HepG2 (cell line): ENCODE measurements around the gene KLC4. TPM values are rescaled to one million over a fixed set of nuclear protein-coding genes. Genes with fewer than 3 reads are reported as not detected.
A peak's percentile ranks its signal among the peaks of the same experiment; 100 is the strongest.

Experiments used
- CENPT ChIP-seq: sonication (generic); formaldehyde crosslinking; IDR thresholded peaks from 2 replicates; pipeline ENCODE4 v1.8.0; 2022; ENCODE audit warnings: low read depth, mild to moderate bottlenecking, moderate library complexity, missing genetic modification reagents
- FOSL1 ChIP-seq: sonication (generic); formaldehyde crosslinking; IDR thresholded peaks from 2 replicates; pipeline ENCODE4 v1.9.0; 2021; ENCODE audit warnings: missing genetic modification reagents, borderline replicate concordance
- FOXJ3 ChIP-seq: sonication (generic); formaldehyde crosslinking; IDR thresholded peaks from 2 replicates; pipeline ENCODE4 v1.4.0; 2020; ENCODE audit warnings: missing genetic modification reagents, mild to moderate bottlenecking, borderline replicate concordance
- HOXA7 ChIP-seq: sonication (generic); formaldehyde crosslinking; IDR thresholded peaks from 2 replicates; pipeline ENCODE4 v1.8.1; 2022; ENCODE audit warnings: mild to moderate bottlenecking, missing genetic modification reagents, moderate library complexity
- KAT7 ChIP-seq: IDR thresholded peaks from 2 replicates; pipeline ENCODE4 v1.6.1; 2018; ENCODE audit warnings: borderline replicate concordance, missing compliant biosample characterization
- PAF1 ChIP-seq: IDR thresholded peaks from 2 replicates; pipeline ENCODE4 v1.6.1; 2016; ENCODE audit warnings: missing genetic modification reagents, missing compliant biosample characterization
- RBFOX2 ChIP-seq: fragments of 200-400 bp; formaldehyde crosslinking; IDR thresholded peaks from 2 replicates; pipeline ENCODE4 v1.6.1; 2017; ENCODE audit warnings: low read depth, mild to moderate bottlenecking, low read length
- TEAD2 ChIP-seq: sonication (generic); formaldehyde crosslinking; IDR thresholded peaks from 2 replicates; pipeline ENCODE4 v1.9.0; 2021; ENCODE audit warnings: missing genetic modification reagents
- ZNF644 ChIP-seq: IDR thresholded peaks from 2 replicates; pipeline ENCODE4 v1.6.1; 2016; ENCODE audit warnings: low read depth
- polyA plus RNA-seq, 8 experiments: library from polyadenylated mRNA; depleted of rRNA in 3 of 8; stranded (reverse) in 7 of 8; unstranded in 1 of 8; fragments of >200 nt; fragmentation: Illumina TruSeq in 4 of 8; extraction: Trizol in 4 of 8; gene quantifications; 2 replicates each; pipeline versions ENCODE4 v1.2.1 to v1.2.3, GENCODE V29; 2011 to 2016; ENCODE audit warnings: low read depth in 4 of 8, missing spikeins in 1 of 8, mixed read lengths in 1 of 8; ENCODE audit not compliant: insufficient read depth in 1 of 8
- total RNA-seq, 5 experiments: library from RNA; depleted of rRNA; stranded (reverse); fragments of >200 nt; fragmentation: Illumina TruSeq; extraction: Trizol; gene quantifications; 2 replicates each; pipeline ENCODE4 v1.2.3, GENCODE V29; 2016; ENCODE audit warnings: low read depth in 1 of 5
- TF ChIP-seq, protein P1 (sequence below): fragments of 450-650 bp; IDR thresholded peaks from 2 replicates; pipeline ENCODE4 v1.6.1; 2017; ENCODE audit warnings: mild to moderate bottlenecking
- TF ChIP-seq, protein P2 (sequence below): sonication (generic); formaldehyde crosslinking; IDR thresholded peaks from 2 replicates; pipeline ENCODE4 v1.4.0; 2020; ENCODE audit warnings: missing genetic modification reagents
- TF ChIP-seq, protein P3 (sequence below): sonication (generic); formaldehyde crosslinking; IDR thresholded peaks from 2 replicates; pipeline ENCODE4 v1.5.0; 2020; ENCODE audit warnings: mild to moderate bottlenecking, missing genetic modification reagents, moderate library complexity
- TF ChIP-seq, protein P4 (sequence below): sonication (generic); formaldehyde crosslinking; IDR thresholded peaks from 2 replicates; pipeline ENCODE4 v1.4.0; 2020; ENCODE audit warnings: missing genetic modification reagents
- TF ChIP-seq, protein P5 (sequence below): sonication (generic); formaldehyde crosslinking; IDR thresholded peaks from 2 replicates; pipeline ENCODE4 v1.8.1; 2022; ENCODE audit warnings: low read depth, mild to moderate bottlenecking, missing genetic modification reagents
- TF ChIP-seq, protein P6 (sequence below): sonication (generic); formaldehyde crosslinking; IDR thresholded peaks from 2 replicates; pipeline ENCODE4 v1.8.0; 2022; ENCODE audit warnings: mild to moderate bottlenecking, missing genetic modification reagents, borderline replicate concordance
- TF ChIP-seq, protein P7 (sequence below): IDR thresholded peaks from 2 replicates; pipeline ENCODE4 v1.6.1; 2016; ENCODE audit warnings: missing genetic modification reagents, missing compliant biosample characterization

KLC4 gene
- total and polyA plus RNA-seq, 2 of the 13 experiments (the other 11 are each of a cell fraction or from before 2014, with no cell fraction given) = 45.4 to 70.4 TPM

DNA sequence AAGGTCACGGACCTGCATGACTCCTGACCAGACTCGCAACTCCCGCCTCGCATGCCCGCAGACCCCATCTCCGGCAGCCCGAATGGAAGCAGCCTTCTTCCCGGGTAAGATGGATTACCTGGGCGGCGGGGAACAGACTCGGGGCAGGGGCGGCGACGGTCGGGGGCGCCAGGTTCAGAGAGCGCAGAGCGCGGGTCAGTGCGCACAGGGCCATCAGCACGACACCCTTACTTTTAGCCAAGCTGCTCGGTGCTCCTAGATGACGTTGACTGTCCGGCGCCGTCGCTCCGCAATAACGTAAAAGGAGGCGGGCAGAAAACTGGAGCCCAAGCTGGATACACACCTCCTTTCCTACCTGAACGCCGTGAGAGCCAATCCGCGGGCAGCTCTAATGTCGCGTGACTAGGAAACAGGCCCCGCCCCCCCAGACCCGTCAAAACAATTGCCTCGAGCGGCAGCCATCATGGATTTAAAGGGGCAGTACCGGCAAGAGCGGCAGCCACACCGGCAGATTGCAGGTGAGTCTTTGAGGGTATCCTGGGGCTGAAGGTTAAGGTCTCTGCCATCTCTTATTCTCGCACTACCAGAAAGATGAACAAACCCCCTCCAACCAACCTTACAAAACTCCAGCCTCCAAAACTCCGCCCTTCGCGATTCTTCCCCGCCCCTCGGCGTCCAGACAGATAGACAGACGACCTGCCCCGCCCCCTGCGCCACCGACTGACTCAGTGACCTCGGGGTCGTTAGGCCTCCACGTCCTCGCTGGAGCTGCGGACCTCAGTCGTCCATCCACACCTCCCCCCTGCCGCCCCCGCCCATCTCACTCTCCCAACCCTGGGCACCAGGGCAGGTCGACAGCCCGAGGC, at the start of gene KLC4, which contains the start of gene MRPL2 (continued):
- TF ChIP-seq FOXJ3 (CRISPR knock-in tag) = no peak
- TF ChIP-seq PAF1 (CRISPR knock-in tag) = no peak
- peak; percentile 85 for TF ChIP-seq RBFOX2
- 0 out of 2 replicates have a peak, but pooled peaks have one; percentile 80 for TF ChIP-seq KAT7 (CRISPR knock-in tag)
- TF ChIP-seq FOSL1 (CRISPR knock-in tag) = no peak
- TF ChIP-seq ZNF644 = no peak
- TF ChIP-seq TEAD2 (CRISPR knock-in tag) = peak; percentile 13; the same call in 1 of the 2 replicates
- TF ChIP-seq, protein P1, sequence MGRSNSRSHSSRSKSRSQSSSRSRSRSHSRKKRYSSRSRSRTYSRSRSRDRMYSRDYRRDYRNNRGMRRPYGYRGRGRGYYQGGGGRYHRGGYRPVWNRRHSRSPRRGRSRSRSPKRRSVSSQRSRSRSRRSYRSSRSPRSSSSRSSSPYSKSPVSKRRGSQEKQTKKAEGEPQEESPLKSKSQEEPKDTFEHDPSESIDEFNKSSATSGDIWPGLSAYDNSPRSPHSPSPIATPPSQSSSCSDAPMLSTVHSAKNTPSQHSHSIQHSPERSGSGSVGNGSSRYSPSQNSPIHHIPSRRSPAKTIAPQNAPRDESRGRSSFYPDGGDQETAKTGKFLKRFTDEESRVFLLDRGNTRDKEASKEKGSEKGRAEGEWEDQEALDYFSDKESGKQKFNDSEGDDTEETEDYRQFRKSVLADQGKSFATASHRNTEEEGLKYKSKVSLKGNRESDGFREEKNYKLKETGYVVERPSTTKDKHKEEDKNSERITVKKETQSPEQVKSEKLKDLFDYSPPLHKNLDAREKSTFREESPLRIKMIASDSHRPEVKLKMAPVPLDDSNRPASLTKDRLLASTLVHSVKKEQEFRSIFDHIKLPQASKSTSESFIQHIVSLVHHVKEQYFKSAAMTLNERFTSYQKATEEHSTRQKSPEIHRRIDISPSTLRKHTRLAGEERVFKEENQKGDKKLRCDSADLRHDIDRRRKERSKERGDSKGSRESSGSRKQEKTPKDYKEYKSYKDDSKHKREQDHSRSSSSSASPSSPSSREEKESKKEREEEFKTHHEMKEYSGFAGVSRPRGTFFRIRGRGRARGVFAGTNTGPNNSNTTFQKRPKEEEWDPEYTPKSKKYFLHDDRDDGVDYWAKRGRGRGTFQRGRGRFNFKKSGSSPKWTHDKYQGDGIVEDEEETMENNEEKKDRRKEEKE = no peak
- TF ChIP-seq, protein P2, sequence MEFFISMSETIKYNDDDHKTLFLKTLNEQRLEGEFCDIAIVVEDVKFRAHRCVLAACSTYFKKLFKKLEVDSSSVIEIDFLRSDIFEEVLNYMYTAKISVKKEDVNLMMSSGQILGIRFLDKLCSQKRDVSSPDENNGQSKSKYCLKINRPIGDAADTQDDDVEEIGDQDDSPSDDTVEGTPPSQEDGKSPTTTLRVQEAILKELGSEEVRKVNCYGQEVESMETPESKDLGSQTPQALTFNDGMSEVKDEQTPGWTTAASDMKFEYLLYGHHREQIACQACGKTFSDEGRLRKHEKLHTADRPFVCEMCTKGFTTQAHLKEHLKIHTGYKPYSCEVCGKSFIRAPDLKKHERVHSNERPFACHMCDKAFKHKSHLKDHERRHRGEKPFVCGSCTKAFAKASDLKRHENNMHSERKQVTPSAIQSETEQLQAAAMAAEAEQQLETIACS = no peak
- TF ChIP-seq CENPT (CRISPR knock-in tag) = no peak
- no peak for TF ChIP-seq HOXA7
- TF ChIP-seq, protein P3, sequence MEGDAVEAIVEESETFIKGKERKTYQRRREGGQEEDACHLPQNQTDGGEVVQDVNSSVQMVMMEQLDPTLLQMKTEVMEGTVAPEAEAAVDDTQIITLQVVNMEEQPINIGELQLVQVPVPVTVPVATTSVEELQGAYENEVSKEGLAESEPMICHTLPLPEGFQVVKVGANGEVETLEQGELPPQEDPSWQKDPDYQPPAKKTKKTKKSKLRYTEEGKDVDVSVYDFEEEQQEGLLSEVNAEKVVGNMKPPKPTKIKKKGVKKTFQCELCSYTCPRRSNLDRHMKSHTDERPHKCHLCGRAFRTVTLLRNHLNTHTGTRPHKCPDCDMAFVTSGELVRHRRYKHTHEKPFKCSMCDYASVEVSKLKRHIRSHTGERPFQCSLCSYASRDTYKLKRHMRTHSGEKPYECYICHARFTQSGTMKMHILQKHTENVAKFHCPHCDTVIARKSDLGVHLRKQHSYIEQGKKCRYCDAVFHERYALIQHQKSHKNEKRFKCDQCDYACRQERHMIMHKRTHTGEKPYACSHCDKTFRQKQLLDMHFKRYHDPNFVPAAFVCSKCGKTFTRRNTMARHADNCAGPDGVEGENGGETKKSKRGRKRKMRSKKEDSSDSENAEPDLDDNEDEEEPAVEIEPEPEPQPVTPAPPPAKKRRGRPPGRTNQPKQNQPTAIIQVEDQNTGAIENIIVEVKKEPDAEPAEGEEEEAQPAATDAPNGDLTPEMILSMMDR (CRISPR knock-in tag) = peak; percentile 11; the same call in 1 of the 2 replicates
- TF ChIP-seq, protein P4, sequence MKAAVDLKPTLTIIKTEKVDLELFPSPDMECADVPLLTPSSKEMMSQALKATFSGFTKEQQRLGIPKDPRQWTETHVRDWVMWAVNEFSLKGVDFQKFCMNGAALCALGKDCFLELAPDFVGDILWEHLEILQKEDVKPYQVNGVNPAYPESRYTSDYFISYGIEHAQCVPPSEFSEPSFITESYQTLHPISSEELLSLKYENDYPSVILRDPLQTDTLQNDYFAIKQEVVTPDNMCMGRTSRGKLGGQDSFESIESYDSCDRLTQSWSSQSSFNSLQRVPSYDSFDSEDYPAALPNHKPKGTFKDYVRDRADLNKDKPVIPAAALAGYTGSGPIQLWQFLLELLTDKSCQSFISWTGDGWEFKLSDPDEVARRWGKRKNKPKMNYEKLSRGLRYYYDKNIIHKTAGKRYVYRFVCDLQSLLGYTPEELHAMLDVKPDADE (CRISPR knock-in tag) = peak; percentile 59; the same call in 1 of the 2 replicates
- TF ChIP-seq, protein P5, sequence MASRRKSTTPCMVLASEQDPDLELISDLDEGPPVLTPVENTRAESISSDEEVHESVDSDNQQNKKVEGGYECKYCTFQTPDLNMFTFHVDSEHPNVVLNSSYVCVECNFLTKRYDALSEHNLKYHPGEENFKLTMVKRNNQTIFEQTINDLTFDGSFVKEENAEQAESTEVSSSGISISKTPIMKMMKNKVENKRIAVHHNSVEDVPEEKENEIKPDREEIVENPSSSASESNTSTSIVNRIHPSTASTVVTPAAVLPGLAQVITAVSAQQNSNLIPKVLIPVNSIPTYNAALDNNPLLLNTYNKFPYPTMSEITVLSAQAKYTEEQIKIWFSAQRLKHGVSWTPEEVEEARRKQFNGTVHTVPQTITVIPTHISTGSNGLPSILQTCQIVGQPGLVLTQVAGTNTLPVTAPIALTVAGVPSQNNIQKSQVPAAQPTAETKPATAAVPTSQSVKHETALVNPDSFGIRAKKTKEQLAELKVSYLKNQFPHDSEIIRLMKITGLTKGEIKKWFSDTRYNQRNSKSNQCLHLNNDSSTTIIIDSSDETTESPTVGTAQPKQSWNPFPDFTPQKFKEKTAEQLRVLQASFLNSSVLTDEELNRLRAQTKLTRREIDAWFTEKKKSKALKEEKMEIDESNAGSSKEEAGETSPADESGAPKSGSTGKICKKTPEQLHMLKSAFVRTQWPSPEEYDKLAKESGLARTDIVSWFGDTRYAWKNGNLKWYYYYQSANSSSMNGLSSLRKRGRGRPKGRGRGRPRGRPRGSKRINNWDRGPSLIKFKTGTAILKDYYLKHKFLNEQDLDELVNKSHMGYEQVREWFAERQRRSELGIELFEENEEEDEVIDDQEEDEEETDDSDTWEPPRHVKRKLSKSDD = peak; percentile 62; the same call in 1 of the 2 replicates
- TF ChIP-seq, protein P6, sequence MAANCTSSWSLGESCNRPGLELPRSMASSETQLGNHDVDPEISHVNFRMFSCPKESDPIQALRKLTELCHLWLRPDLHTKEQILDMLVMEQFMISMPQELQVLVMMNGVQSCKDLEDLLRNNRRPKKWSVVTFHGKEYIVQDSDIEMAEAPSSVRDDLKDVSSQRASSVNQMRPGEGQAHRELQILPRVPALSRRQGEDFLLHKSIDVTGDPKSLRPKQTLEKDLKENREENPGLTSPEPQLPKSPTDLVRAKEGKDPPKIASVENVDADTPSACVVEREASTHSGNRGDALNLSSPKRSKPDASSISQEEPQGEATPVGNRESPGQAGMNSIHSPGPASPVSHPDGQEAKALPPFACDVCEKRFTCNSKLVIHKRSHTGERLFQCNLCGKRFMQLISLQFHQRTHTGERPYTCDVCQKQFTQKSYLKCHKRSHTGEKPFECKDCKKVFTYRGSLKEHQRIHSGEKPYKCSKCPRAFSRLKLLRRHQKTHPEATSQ = no peak
- TF ChIP-seq, protein P7, sequence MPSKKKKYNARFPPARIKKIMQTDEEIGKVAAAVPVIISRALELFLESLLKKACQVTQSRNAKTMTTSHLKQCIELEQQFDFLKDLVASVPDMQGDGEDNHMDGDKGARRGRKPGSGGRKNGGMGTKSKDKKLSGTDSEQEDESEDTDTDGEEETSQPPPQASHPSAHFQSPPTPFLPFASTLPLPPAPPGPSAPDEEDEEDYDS (CRISPR knock-in tag) = peak; percentile 87; the same call in 1 of the 2 replicates
